Measurements from ENCODE around the gene PIEZO2. TPM values are rescaled to one million over a fixed set of nuclear protein-coding genes. Genes with fewer than 3 reads are reported as not detected.
"Not testable (repeated sequence)": the region's sequence is repeated elsewhere in the genome, so short reads cannot be mapped to it uniquely, and the experiment has no call there.

Gene PIEZO2
- total RNA-seq, 2 donors from 2014 or later: 0.63 to 3.0 TPM

DNA sequence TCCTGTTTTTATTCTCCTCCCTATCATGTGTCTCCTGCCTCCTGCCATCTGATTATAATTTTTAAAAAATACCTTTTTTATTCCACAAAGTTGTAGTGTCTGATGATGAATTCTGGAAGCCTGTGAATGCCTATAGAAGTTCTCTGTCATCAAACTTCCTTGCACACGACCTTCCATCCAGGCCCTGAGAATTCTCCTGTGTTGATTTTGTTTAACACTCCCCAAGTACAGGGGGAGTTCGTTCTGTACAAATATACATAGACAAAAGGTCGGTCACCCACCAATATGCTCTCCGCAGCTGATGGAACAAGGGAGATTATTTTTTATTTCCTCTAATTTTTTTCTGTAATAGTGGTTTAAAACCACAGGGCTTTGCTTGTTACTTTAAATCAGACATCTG lies 232.5 kb downstream of the PIEZO2 start:
- H3K9me3 ChIP-seq: no peaks in the 10 kb centered on the region
- H3K36me3 ChIP-seq: no peaks in the 10 kb centered on the region
- H3K4me1 ChIP-seq: no peaks in the 10 kb centered on the region
- no peaks in the 10 kb centered on the region for H3K27me3 ChIP-seq
- H3K4me3 ChIP-seq: no peak overlapping the region
- DNase-seq (ENCODE audit: low spot score): no peak
- TF ChIP-seq, protein P1, sequence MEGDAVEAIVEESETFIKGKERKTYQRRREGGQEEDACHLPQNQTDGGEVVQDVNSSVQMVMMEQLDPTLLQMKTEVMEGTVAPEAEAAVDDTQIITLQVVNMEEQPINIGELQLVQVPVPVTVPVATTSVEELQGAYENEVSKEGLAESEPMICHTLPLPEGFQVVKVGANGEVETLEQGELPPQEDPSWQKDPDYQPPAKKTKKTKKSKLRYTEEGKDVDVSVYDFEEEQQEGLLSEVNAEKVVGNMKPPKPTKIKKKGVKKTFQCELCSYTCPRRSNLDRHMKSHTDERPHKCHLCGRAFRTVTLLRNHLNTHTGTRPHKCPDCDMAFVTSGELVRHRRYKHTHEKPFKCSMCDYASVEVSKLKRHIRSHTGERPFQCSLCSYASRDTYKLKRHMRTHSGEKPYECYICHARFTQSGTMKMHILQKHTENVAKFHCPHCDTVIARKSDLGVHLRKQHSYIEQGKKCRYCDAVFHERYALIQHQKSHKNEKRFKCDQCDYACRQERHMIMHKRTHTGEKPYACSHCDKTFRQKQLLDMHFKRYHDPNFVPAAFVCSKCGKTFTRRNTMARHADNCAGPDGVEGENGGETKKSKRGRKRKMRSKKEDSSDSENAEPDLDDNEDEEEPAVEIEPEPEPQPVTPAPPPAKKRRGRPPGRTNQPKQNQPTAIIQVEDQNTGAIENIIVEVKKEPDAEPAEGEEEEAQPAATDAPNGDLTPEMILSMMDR (IDR thresholded peaks at IDR 0.05): no peak
- no peak overlapping the region for H3K27ac ChIP-seq

DNA sequence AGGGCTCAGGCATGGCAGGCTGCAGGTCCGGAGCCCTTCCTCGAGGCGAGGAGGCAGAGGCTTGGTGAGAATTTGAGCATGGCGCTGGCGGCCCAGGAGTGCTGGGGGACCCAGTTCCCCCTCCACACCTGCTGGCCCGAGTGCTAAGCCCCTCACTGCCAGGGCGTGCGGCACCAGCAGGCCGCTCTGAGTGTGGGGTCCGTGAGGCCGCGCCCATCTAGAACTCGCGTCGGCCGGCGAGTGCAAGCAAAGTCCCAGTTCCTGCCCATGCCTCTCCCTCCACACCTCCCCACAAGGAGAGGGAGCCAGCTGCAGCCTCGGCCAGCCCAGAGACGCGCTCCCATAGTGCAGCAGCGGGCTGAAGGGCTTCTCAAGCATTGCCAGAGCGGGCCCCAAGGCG lies 233.0 kb downstream of the PIEZO2 start:
- Histone ChIP-seq H3K9me3 (no peaks in the 10 kb centered on the region), H3K27me3 (no peaks in the 10 kb centered on the region), H3K4me1 (no peaks in the 10 kb centered on the region), H3K27ac (no peak overlapping the region), H3K36me3 (no peaks in the 10 kb centered on the region), H3K4me3 (no peak overlapping the region)
- DNase-seq (ENCODE audit: low spot score): no peak
- TF ChIP-seq, protein P1 (IDR thresholded peaks at IDR 0.05): no peak

DNA sequence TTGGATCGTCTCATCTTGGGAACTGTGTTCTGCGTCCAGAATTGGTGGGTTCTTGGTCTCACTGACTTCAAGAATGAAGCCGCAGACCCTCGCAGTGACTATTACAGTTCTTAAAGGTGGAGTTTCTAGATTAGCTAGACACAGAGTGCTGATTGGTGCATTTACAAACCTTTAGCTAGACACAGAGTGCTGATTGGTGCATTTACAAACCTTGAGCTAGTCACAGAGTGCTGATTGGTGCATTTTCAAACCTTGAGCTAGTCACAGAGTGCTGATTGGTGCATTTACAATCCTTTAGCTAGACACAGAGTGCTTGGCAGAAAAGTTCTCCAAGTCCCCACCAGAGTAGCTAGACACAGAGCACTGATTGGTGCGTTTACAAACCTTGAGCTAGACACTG lies 233.6 kb downstream of the PIEZO2 start:
- not testable (repeated sequence) for H3K4me3 ChIP-seq; H3K27ac ChIP-seq; H3K36me3 ChIP-seq; H3K4me1 ChIP-seq; H3K9me3 ChIP-seq; H3K27me3 ChIP-seq; DNase-seq (ENCODE audit: low spot score)

DNA sequence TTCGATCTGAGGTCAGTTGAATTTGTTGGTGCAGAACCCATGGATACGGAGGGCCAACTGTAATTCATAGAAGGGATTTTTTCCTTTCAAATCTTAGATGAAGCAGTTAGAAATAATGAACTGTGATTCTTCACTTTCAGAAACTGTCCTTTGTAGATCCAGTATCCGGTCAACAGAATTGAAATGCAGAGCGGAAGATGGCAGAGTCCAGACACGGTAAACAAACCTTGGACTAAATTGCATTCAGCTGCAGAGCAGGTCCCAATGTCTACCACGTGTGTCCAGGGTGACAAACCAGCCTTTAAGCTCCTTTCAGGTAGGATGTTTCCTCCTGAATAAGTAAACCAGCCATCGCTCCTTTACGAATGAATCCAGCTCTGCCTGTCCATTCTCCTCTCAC lies 234.8 kb downstream of the PIEZO2 start:
- H3K27me3 ChIP-seq; DNase-seq (ENCODE audit: low spot score); H3K36me3 ChIP-seq; H3K27ac ChIP-seq; H3K4me3 ChIP-seq; H3K9me3 ChIP-seq; H3K4me1 ChIP-seq: not testable (repeated sequence)

DNA sequence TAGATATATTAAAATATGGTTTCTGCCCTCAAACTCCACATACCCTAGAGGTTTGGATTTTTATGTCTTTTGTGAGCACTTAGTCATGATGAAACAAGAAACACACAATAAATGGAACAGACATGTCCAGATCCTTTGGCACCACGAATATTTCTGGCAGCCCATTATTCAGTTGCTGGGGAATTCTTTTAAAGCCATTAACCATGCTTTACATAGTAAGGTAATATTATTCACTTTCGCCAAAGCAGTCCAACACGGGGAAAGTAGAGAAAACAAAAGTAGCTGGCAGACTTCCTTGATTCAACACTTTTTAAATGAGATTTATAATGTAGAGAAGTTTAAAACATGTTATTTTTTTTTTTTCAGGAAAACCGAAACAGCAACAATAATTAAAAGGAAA lies 235.4 kb downstream of the PIEZO2 start:
- Histone ChIP-seq H3K36me3 (no peaks in the 10 kb centered on the region), H3K27me3 (no peaks in the 10 kb centered on the region), H3K27ac (no peak overlapping the region), H3K9me3 (no peaks in the 10 kb centered on the region), H3K4me1 (no peaks in the 10 kb centered on the region), H3K4me3 (no peak overlapping the region)
- no peak for DNase-seq (ENCODE audit: low spot score)
- TF ChIP-seq, protein P1 (IDR thresholded peaks at IDR 0.05): no peak

DNA sequence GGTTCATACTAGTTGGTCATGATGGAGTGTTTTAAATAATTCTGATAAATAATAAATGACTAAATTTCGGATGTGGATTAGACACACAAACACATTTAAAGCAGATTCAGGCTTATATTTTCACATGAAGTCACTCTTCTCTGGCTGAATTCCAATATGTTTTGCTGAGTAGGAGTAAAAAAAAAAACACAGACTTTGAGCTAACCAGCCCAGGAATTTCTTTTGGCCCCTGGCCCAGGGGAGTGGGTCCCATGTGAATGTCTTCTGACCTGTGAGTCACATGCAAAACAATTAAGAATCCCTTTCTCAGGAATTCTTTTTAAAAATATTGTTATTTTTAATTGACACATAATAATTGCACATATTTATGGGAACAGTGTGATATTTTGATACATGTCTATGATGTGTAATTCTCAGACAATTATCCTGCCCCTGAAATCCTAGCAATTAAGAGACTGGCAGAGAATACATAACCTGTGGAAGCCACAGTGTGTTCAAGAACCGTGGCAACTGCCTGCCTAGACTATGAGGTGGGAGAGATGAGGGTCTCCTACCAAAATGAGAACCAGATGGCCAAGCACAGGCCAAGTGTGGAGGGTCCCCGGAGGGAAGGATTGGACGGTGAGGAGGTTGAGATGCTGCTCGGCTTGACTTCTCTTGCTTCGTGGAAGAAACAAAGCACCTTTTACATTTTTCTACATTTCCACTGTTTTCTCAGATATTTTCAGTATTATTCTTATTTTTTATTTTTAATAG lies 236.4 kb downstream of the PIEZO2 start:
- no peaks in the 10 kb centered on the region for H3K9me3 ChIP-seq
- no peak for DNase-seq (ENCODE audit: low spot score)
- no peak overlapping the region for H3K27ac ChIP-seq
- no peak overlapping the region for H3K4me3 ChIP-seq
- no peaks in the 10 kb centered on the region for H3K27me3 ChIP-seq
- no peaks in the 10 kb centered on the region for H3K36me3 ChIP-seq
- no peaks in the 10 kb centered on the region for H3K4me1 ChIP-seq
- TF ChIP-seq, protein P1 (IDR thresholded peaks at IDR 0.05): no peak

DNA sequence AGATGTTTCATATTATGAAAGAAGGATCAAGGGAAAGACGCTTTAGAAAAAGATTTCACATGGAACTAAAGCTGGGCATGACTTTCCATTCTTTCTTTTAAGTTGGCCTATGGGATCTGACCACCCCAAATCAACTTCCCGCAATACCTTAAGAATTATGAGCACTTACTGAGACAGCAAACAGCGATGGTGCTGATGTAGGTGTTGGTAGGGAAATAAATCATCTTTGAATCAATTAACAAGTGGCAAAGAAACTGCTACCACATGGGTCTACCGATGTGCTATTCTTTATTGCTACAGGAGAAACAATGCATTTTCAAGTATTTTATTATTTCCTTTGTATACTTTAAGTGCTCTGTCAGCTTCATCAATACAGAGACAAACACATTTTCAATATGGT lies 239.6 kb downstream of the PIEZO2 start:
- Histone ChIP-seq H3K4me3 (no peak overlapping the region), H3K27ac (no peak overlapping the region), H3K27me3 (no peaks in the 10 kb centered on the region), H3K36me3 (no peaks in the 10 kb centered on the region), H3K9me3 (no peaks in the 10 kb centered on the region), H3K4me1 (no peaks in the 10 kb centered on the region)
- TF ChIP-seq, protein P1 (IDR thresholded peaks at IDR 0.05): no peak
- DNase-seq (ENCODE audit: low spot score): no peak

All from right atrium auricular region (tissue), 2 donors.